Right ventricle myocardium superior (tissue), 1 donor: ENCODE results near the gene IL21R. TPM values are rescaled to one million over a fixed set of nuclear protein-coding genes. Genes with fewer than 3 reads are reported as not detected.

ENCODE experiments used
- ATAC-seq: fragments of 200-7000 bp; cut with Tn5 transposase; one replicate; pipeline ENCODE4 v1.9.1; 2020; ENCODE audit warnings: mild to moderate bottlenecking; ENCODE audit not compliant: poor library complexity
- DNase-seq: peaks from one replicate; pipeline ENCODE4 v3.0.0-alpha.2; 2020
- intact Hi-C: fragments of 100-400 bp; cut with DNase I; formaldehyde crosslinking; loops from one replicate; pipeline ENCODE4 v1.11.2; 2022
- total RNA-seq: library from RNA; stranded (reverse); fragmentation: NEBNext Ultra II Directional; extraction: Animal tissue kit (Norgen Biotek cat#: 25700); gene quantifications from one replicate; pipeline ENCODE4 v1.2.1, GENCODE V29; 2021
- donor health status: DM: no; HTN: yes; CAD: no; lungs with severe emphysema.

IL21R gene
- total RNA-seq, 1 donor from 2014 or later = 0.13 TPM

DNA sequence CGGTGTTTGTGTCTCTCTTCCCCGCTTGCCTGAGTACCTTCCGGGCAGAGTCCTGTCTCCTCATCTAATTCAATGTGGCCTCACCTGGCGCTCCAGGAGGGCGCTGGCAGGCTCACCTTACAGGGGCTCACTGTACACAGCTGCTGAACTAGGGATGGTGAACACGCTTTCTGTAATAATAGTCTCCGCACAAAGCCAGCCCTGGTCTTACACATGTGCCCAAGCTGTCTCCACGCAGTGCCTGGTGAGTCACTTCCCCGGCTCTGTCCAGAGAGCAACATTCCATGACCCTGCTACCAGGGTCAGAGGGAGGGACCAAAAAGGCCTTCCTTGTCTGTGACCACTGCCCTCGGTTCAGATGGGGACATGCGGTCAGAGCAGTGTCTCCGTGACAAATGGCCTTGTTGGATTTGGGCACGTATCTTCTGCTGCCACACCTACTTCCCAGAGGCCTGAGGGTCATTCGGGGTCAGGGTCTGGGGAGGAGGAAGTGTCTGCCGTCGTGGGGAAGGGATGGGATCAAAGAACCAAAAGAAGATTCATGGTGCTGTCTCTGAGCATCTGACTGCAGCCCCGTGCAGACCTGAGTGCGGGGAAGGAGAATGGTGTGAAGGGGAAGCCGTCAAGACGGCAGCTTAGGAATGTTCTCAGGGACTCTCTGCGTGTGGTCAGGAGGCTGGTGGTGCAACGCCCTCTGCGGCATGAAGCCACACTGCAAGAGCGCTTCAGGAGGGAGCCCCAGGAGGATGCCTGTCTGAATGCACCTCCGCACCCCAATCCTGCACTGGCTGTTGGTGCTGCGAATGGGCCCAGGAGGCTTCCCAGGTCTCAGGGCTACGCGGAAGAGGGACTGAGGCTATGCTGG lies 68.8 kb downstream of the IL21R start:
- DNase-seq (peak; percentile 40), ATAC-seq (peak; percentile 38)

DNA sequence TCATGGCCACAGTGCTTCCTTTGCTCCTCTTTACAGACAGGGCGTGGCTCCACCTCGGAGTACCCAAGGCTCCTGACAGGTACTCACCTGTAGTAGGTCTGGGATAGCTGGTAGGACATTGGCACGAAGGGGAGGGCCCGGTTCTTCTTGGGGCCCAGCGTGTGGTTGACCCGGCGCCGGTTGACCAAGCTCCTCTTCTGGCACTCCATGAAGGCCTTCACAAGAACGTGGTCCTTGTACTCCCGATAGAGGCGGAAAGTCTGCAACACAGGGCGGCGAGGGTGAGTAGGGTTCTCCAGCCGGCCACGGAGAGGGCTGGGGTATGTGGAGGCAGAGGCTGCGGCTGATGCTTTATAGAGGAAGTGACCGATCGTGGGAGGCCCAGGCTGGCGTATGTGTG lies 69.7 kb downstream of the IL21R start:
- intact Hi-C loops = no loop called here
- DNase-seq (peak; percentile 35), ATAC-seq (no peak)

More for the DNA sequence above, 68.8 kb downstream of the IL21R start:
- intact Hi-C loops = no loop called here

DNA sequence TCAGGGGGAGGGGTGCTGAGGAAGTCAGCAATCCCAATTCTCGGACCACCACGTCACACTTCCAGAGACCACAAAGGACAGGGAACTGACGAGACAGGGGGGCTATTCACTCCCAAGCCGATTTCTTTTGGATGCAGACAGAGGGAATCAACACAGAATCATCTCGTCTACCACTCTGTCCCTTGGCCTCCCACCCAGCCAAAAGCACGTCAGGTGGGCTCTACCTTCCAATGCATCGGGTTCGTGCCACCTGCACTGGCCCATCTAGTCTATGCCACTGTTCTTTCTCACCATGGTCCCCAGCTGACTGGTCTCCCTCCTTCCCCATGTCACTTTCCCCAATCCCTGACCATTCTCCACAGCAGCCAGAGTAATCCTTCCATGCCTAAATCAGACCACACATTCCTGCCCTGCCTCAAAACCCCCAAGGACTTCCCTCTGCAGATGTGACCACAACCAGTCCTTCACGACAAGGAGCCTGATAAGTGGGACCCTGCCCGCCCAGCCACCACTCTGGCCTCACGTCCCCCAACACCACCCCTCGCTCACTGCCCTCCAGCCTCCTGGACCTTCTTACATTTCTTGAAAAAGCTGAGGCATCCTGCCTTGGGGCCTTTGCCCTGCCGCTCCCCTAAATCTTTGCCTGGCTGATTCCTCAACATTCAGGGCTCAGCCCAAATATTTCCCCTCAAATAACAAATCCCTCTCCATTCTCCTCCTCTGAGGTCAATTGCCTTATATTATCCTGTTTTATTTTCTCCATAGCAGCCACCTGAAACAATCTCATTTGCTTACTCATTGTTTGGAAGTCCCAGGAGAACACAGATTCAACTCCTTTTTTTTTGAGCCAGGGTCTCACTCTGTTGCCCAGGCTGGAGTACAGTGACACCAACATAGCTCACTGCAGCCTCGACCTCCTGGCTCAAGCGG lies 70.4 kb downstream of the IL21R start:
- intact Hi-C loops = no loop called here
- no peak for ATAC-seq
- no peak for DNase-seq

DNA sequence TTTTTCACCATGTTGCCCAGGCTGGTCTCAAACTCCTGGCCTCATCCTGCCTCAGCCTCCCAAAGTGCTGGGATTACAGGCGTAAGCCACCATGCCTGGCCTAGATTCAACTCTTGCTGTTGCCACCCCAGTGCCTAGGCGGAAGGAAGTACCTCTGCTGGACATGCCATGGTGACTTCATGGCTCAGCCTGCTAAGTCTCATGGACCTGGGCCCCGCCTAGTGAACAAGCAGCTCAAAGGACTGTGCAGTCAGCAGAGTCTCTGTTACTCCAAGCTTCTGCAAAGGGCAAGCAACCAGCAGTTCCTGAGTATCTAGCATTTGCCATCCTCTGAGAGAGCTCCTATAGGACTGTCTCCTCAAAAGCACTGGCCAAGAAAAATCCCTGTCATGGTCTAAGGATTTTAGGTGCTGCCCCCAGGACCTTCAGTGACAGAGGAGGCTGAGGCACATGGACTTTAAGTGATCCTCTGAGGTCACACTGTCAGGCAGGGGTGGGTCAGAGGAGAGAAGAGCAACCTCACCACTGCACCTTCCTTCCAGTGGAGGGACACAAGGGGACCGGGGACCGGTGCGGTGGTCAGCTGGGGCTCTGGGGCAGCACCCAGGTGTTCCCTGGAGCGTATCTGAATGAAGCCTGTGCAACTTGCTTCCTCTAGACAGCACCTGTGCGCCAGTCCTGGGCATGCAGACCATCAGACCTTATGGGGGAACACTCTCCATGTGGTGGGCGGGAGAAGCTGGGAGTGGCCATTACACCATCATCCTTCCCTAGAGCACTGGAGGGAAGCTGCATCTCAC lies 71.3 kb downstream of the IL21R start:
- DNase-seq = no peak
- no peak for ATAC-seq
- intact Hi-C loops = no loop called here

DNA sequence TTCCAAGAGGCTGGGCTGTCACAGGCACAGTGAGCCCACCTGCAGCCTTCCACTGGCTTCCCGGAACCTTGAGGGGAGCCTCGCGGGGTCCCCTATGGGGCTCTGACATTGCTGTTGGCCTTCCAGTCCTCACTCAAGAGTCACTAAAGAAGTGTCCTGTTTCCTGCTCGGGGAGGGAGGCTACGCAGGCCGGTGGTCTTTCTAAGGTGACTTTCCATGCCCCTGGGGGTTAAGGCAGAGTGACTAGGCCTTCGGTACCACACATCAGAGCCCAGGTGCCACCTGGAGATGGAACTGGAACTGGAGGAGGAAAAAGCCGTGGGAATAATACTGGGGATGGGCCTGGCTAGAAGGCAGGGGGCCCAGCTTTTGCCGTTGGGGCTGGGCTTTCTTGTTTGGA lies 72.1 kb downstream of the IL21R start:
- ATAC-seq (no peak), DNase-seq (no peak)
- intact Hi-C loops = no loop called here

DNA sequence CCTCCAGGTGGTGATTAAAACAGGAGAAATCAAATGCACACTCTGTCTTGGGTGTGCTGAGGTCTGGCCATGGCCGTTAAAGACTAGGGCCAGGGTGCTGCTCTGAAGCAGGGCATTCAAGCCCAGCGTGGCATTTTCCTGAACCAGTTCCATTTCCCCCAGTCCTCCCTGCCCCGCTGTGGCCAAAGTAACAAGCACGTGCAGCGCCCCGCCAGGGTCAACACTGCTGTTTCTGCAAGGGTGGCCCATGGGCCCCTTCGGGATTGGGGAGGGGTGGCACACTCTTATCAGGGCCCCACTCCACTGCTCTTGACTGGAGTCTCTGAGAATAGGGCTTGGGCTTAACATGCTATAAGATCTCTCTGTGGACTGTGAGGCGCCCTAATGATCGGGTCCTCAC lies 72.9 kb downstream of the IL21R start:
- ATAC-seq = no peak
- intact Hi-C loops = no loop called here
- no peak for DNase-seq

DNA sequence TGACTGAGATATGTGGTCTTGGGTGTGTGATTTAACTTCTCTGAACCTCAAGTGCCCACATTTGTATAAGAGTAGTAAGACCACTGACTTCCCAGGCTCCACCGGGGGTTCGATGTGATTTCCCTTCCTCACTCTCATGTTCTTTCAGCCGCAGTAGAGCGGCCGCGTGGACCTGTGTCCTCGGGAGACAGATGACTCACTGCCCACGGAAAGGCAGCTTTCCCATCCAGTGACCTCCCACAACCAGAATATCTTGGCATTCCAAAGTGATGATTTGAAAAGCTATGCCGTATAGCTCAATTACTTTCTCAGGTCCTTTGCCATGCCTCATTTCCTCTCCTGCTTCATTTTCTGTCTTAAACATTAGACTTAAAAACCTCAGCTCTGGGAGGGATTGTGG lies 73.6 kb downstream of the IL21R start:
- ATAC-seq = no peak
- DNase-seq = no peak

DNA sequence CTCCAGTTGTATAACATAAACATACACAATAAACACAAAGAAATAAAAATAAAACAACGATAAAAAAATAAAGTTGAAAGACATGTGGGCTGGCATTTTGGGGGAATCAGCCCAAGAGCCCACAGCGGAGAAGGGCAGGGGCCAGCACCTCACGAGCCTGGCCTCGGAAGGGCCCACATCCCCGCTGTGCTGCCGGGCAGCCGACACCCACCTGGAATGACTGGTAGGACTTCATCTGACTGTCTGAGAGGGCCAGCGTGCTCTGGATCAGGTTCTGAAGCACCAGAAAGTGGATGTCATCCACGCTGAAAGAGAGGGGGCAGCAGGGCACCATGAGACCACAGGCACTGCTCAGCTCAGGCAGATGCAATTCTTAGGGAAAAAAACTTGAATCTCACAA lies 74.3 kb downstream of the IL21R start:
- ATAC-seq (no peak), DNase-seq (no peak)
- intact Hi-C loops = no loop called here

More for the DNA sequence above, 73.6 kb downstream of the IL21R start:
- intact Hi-C loops = no loop called here

DNA sequence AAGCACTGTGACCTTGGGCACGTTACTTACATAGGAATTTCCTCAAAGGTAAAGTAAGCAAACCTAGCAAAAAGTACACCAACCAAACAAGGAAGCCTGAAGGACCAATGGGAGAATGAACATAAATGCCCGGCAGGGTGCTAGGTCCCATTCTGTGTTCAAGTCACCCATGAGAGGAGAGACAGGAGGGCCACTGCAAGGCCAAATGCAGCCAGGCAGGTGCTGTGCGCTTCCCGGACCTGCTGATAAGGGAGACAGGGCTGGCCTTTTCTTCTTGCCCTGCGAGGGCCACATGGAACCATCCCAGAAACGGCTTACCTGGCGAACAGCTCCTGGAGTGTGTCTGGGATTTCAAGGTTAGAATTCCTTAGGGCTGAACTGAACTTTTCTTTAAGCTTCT lies 78.8 kb downstream of the IL21R start:
- intact Hi-C loops = no loop called here
- DNase-seq (no peak), ATAC-seq (no peak)

DNA sequence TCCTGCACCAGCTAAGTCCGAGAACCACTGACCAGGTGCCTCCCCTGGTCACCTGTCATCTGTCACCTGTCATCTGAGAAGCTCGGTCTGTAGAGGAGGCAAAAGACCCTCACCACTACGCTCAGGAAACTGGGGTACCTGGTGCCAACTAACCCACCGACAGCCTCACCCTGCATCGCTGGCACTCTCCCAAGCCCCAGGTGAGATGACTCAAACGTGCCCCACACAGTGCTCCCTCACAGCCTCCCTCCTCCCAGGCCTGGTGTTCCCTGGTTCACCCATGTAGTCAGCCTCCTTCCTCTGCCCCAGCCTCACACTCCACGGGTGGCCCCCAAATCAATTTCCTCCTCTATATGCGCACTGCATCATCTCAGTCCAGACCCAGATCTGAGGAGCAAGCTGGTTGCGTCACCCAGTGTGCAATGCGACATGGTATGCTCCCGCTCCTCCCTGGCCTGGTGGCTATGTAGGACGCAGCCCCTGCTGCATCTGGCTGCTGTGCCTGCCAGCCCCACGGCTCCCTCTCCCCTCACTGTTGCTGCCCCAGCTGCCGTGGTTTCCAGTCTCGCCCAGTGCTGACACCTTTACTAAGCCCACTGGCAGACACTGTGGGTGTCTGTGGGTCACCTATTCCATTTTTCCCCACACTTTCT lies 79.4 kb downstream of the IL21R start:
- no peak for ATAC-seq
- DNase-seq = no peak
- intact Hi-C loops = no loop called here

DNA sequence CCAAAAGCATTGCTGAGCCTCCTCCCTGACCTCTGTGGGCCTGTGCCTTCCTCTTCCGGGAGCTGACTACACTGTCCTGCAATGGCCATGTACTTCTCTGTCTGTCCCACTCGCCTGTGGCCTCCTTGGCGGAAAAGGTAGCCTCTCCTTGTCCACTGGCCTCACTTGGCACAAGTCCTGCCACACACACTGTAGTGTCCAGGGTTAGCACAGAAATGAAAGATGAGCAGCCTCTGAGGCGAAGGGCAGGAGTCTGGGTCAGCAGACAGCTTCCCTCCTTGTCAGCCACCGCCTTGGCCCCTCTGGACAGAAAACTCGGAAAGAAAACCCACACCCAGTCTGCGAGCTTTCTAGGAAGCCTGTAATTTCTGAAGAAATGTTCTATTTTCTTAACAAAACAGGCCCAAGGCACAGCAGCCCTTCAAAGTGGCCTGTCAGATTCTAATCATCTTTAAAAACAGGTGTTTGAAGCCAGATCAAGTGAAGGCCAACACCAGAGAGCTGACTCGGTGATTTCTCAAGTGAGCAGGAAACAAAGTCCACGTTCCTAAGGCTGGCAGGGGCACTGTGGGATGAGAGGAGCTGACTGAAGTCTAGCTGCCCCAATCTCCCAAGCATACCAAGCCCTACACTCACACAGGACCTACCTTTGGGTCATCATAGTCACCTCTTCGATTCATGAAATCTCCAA lies 80.6 kb downstream of the IL21R start:
- no peak for DNase-seq
- no peak for ATAC-seq
- intact Hi-C loops = no loop called here

DNA sequence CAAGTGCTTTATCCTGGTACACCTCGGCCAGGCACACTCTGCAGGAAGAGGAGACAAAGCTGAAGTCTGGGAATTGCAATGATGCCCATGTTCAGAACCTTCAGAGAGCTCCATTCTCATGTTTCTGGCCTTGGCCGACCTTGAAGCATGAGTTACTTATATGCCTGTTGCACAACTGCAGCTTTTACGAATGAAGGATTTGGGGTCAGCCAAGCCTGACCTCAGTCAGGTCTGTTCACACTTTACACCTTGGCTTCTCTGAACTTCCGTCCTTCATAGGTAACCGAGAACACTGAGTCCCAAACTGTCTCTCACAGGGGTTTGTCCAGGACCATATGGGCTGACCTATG lies 81.1 kb downstream of the IL21R start:
- DNase-seq (no peak), ATAC-seq (no peak)
- intact Hi-C loops = no loop called here

DNA sequence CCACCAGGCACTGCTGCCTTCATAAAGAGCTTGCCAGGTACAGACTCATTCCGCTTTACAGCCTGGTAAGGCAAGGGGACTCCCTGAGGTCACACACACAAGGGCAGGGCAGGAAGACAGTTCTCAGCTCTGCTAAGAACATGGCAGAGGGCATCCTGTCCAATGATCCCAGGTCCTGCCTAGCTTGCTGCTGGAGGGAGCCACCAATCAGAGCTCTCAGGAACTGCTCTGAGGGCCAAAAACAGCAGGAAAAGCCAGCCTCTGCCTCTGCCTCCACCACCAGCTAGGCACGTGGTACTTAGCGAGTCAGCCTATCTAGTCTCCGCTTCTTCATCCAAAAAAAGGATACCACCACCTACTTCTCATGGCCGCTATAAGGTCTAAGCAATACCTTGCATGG lies 81.7 kb downstream of the IL21R start:
- no peak for DNase-seq
- intact Hi-C loops = no loop called here
- no peak for ATAC-seq

DNA sequence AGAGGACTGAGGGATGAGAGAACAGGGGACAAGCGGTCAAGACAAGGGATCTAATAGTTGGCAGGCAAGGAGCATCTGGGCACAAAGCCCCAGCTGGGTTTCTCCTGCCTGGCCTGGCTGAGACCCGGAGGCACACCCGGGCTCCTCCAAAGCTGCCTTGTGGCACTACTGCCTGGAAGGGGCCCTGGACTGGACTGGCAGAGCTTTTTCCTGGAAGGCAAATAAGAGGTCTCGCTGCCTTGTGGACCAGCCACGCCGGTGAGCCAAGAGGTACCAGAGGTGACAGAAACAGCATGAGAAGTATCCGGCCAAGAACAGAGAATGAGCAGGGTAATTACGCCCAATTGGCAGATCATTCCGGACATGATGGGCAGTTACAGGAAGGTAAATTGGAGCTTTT lies 83.2 kb downstream of the IL21R start:
- no peak for DNase-seq

DNA sequence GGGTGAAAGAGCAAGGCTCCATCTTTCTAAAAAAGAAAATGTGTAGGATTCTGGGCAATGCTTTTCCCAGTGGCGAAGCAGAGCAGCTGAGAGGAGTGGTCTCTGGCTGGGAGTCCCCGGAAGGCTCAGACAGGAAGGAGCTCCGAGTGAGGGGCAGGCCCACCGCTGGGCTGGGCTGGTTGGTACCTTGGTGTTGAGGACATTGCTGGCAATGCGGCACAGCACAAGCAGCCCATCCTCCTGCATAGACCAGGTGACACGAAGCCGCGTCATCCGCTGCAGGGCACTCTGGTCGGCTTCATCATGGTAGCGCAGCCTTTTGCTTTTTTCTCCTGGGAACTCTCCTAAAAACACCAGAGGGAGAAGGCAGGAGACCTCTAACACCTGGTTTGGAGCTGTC lies 83.8 kb downstream of the IL21R start:
- no peak for DNase-seq
- intact Hi-C loops = no loop called here
- no peak for ATAC-seq

More for the DNA sequence above, 83.2 kb downstream of the IL21R start:
- no peak for ATAC-seq
- intact Hi-C loops = no loop called here

DNA sequence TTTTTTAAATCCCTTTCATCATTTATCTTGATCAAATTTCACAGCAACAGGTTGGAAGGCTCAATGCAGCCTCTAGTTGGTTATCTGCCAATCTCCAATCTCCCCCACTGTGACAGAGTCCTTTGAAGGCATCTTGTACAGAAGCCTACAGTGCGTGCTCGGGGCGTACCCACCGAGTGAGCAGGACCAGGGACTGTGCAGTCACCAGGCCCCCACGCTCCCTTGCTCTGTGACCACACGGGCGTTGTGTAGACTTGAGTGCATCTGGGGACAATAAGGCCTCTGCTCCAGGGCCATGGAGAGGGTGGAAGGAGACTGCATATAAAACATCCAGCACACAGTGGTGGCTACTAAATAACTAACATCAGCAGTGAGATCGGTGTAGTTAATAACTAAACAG lies 84.4 kb downstream of the IL21R start:
- DNase-seq (no peak), ATAC-seq (no peak)
- intact Hi-C loops = no loop called here

DNA sequence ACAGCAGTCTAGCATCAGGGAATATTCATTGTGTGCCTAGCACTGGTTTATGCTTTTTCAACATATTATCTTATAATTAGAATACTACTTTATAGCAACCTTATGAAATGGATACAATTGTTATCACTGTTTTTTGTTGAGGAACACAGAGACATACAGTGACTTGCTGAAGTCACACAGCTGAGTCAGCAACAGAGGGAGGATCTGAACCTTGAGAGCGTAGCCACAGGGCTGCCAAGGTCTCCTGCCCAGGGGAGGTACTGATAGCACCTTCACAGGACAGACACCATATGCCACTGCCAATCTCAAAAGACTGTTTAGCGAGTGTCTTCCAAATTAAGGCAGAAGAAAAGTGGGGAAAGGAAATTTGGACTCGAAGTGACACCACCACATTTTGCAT lies 84.8 kb downstream of the IL21R start:
- DNase-seq (no peak), ATAC-seq (no peak)
- intact Hi-C loops = no loop called here

DNA sequence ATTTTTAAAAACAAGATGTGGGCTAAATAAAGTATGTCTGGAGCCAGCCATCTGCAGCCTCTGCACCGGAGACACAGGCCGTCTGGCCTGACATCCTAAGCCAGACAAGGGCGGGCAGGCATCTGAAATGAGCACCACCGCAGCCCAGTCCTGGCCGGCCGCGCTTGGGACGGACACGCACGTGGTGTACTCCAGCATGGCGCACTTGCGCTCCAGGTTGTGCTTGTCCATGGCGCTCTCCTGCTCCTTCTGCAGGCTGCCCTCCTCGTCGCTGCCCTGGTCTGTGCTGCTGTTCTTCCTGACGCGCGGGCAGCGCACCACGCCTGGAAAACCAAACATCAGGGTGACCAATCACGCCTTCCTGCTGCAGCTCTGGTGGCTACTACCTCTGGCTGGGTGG lies 87.4 kb downstream of the IL21R start:
- intact Hi-C loops = no loop called here
- ATAC-seq = no peak
- no peak for DNase-seq
